HCT116 (cell line): ENCODE measurements around the gene PRXL2A. TPM values are rescaled to one million over a fixed set of nuclear protein-coding genes. Genes with fewer than 3 reads are reported as not detected.

ENCODE experiments used
- ATAC-seq: fragments of 200-7000 bp; cut with Tn5 transposase; 2 replicates; pipeline ENCODE4 v1.9.1; 2020; ENCODE audit warnings: mild to moderate bottlenecking, moderate library complexity
- BruUV-seq: library from RNA; stranded (reverse); fragments of 400-500 nt; replicated peaks from 2 replicates; lab custom pipeline; 2021; lab: Mats Ljungman, UMichigan
- CTCF ChIA-PET: fragments of 300-600 bp; sonication (Branson Sonifier 250); formaldehyde crosslinking; loops from one replicate; lab custom pipeline; 2021; ENCODE audit warnings: antibody characterized with exemption; lab: Charles Lee
- POLR2A ChIA-PET: fragments of 300-600, 350-600 bp; sonication (Branson Sonifier 250); formaldehyde crosslinking; loops from one replicate; lab custom pipeline; 2021; ENCODE audit warnings: antibody characterized with exemption; lab: Charles Lee
- RAD21 ChIA-PET, 2 experiments: fragments of 300-600 bp; sonication (Branson Sonifier 250); formaldehyde crosslinking; loops; one replicate each; lab custom pipeline; 2023; ENCODE audit warnings: low total read pairs in 2 of 2; ENCODE audit not compliant: uncharacterized antibody in 2 of 2, unreplicated experiment in 2 of 2, low non-redundant PET in 1 of 2; lab: Charles Lee
- DNase-seq: peaks from one replicate; pipeline ENCODE4 v3.0.0-alpha.2; 2010; ENCODE audit warnings: low read depth, low spot score
- H2AFZ ChIP-seq: fragments of 200-600 bp; shearing (Covaris generic), sonication (generic); 2 replicates; pipeline ENCODE4 v1.6.1; 2017; ENCODE audit warnings: low read depth, mixed run types, mixed read lengths, antibody characterized with exemption, low read length; ENCODE audit not compliant: poor library complexity, severe bottlenecking
- H3K27ac ChIP-seq: 2 replicates; pipeline ENCODE4 v1.5.1; 2012; ENCODE audit warnings: low read depth, low read length
- H3K27me3 ChIP-seq: fragments of 200-600 bp; sonication (generic); 2 replicates; pipeline ENCODE4 v1.6.1; 2016; ENCODE audit warnings: mixed run types, low read length, mixed read lengths; ENCODE audit not compliant: insufficient read depth
- H3K36me3 ChIP-seq, 2 experiments: fragments of 200-500 bp in 1 of 2; fragments of 200-600 bp in 1 of 2; sonication (Bioruptor generic) in 1 of 2; sonication (generic) in 1 of 2; 2 replicates each; pipeline versions ENCODE4 v1.5.1 to v1.6.1; 2014 to 2016; ENCODE audit warnings: low read length in 2 of 2, inconsistent platforms in 1 of 2, mixed read lengths in 1 of 2, mixed run types in 1 of 2; ENCODE audit not compliant: insufficient read depth in 2 of 2, control insufficient read depth in 1 of 2
- H3K4me1 ChIP-seq, 2 experiments: fragments of 200-600 bp in 1 of 2; sonication (generic) in 1 of 2; 2 replicates each; pipeline versions ENCODE4 v1.5.1 to v1.6.1; 2012 to 2017; ENCODE audit warnings: low read length in 2 of 2, inconsistent platforms in 1 of 2, mild to moderate bottlenecking in 1 of 2, mixed read lengths in 1 of 2, mixed run types in 1 of 2, moderate library complexity in 1 of 2; ENCODE audit not compliant: insufficient read depth in 2 of 2, control insufficient read depth in 1 of 2
- H3K4me2 ChIP-seq: fragments of 200-600 bp; sonication (generic); 2 replicates; pipeline ENCODE4 v1.6.1; 2017; ENCODE audit warnings: mixed run types, low read length, mixed read lengths
- H3K4me3 ChIP-seq, 2 experiments: fragments of 200-600 bp in 1 of 2; sonication (generic) in 1 of 2; replicated peaks in 1 of 2; 2 replicates each; pipeline ENCODE4 v1.5.1; 2011 to 2016; ENCODE audit warnings: low read length in 2 of 2, control low read depth in 1 of 2, low read depth in 1 of 2, mild to moderate bottlenecking in 1 of 2, mixed read lengths in 1 of 2, mixed run types in 1 of 2
- H3K79me2 ChIP-seq: fragments of 200-600 bp; sonication (generic); 2 replicates; pipeline ENCODE4 v1.6.1; 2017; ENCODE audit warnings: mild to moderate bottlenecking, mixed run types, low read length, moderate library complexity, mixed read lengths; ENCODE audit not compliant: insufficient read depth
- H3K9ac ChIP-seq: fragments of 200-600 bp; sonication (generic); 2 replicates; pipeline ENCODE4 v1.6.1; 2016; ENCODE audit warnings: low read length, mixed read lengths
- H3K9me2 ChIP-seq: fragments of 200-600 bp; sonication (generic), shearing (Covaris generic); 2 replicates; pipeline ENCODE4 v1.6.1; 2017; ENCODE audit warnings: mixed run types, mild to moderate bottlenecking, moderate library complexity; ENCODE audit not compliant: insufficient read depth
- H3K9me3 ChIP-seq, 2 experiments: fragments of 200-500 bp in 1 of 2; fragments of 200-600 bp in 1 of 2; sonication (Bioruptor generic) in 1 of 2; sonication (generic) in 1 of 2; 2 replicates each; pipeline ENCODE4 v1.6.1; 2014 to 2017; ENCODE audit warnings: low read length in 2 of 2, mixed read lengths in 2 of 2, inconsistent platforms in 1 of 2, low read depth in 1 of 2, mild to moderate bottlenecking in 1 of 2, mixed run types in 1 of 2, moderate library complexity in 1 of 2; ENCODE audit not compliant: control insufficient read depth in 1 of 2, insufficient read depth in 1 of 2
- H4K20me1 ChIP-seq: fragments of 200-600 bp; sonication (generic), shearing (Covaris generic); 2 replicates; pipeline ENCODE4 v1.6.1; 2017; ENCODE audit warnings: mixed run types, mild to moderate bottlenecking, moderate library complexity; ENCODE audit not compliant: insufficient read depth
- ATF3 ChIP-seq: IDR thresholded peaks from 2 replicates; pipeline ENCODE4 v1.6.1; 2012
- CBX3 ChIP-seq: IDR thresholded peaks from 2 replicates; pipeline ENCODE4 v1.6.1; 2012; ENCODE audit warnings: low read depth
- CEBPB ChIP-seq: IDR thresholded peaks from 2 replicates; pipeline ENCODE4 v1.6.1; 2012; ENCODE audit warnings: low read depth
- CTCF ChIP-seq, 3 experiments: fragments of 200-600 bp in 1 of 3; sonication (generic) in 1 of 3; IDR thresholded peaks in 2 of 3; conservative IDR thresholded peaks in 1 of 3; 2 replicates each; pipeline ENCODE4 v1.5.1; 2012 to 2017; ENCODE audit warnings: low read depth in 2 of 3, low read length in 2 of 3, antibody characterized with exemption in 1 of 3, borderline replicate concordance in 1 of 3, control low read depth in 1 of 3, mild to moderate bottlenecking in 1 of 3, mixed read lengths in 1 of 3, mixed run types in 1 of 3, moderate library complexity in 1 of 3; ENCODE audit not compliant: insufficient read depth in 1 of 3
- EZH2phosphoT487 ChIP-seq: fragments of 200-600 bp; IDR thresholded peaks from 2 replicates; pipeline ENCODE4 v1.6.1; 2018; ENCODE audit warnings: antibody characterized with exemption, borderline replicate concordance
- MAX ChIP-seq: IDR thresholded peaks from 2 replicates; pipeline ENCODE4 v1.6.1; 2012
- SIN3A ChIP-seq: IDR thresholded peaks from 2 replicates; pipeline ENCODE4 v1.6.1; 2012; ENCODE audit warnings: low read depth
- SRF ChIP-seq: IDR thresholded peaks from 2 replicates; pipeline ENCODE4 v1.6.1; 2012; ENCODE audit warnings: low read depth
- ZFX ChIP-seq: fragments of 450-650 bp; IDR thresholded peaks from 2 replicates; pipeline ENCODE4 v1.6.1; 2017
- ZNF274 ChIP-seq: fragments of 200-500 bp; sonication (Bioruptor generic); IDR thresholded peaks from 2 replicates; pipeline ENCODE4 v1.6.1; 2014; ENCODE audit warnings: mild to moderate bottlenecking, low read depth, low read length, inconsistent platforms
- intact Hi-C: fragments of 100-400 bp; cut with micrococcal nuclease; formaldehyde crosslinking; loops from 2 replicates; pipeline ENCODE4 v1.10.0; 2022
- total RNA-seq: library from RNA; stranded (reverse); gene quantifications from one replicate; pipeline ENCODE4 v1.2.1, GENCODE V29; 2021; ENCODE audit not compliant: unreplicated experiment

The PRXL2A gene
- total RNA-seq, 1 experiment from 2014 or later, result 4.9 TPM

GRCh38 chr10:80447436-80448190, 39.3 kb downstream of the PRXL2A start:
- no peak for TF ChIP-seq CTCF (IDR thresholded peaks at IDR 0.05 in 2 of 3, conservative IDR thresholded peaks at IDR 0.05 in 1 of 3; ENCODE audit: borderline replicate concordance in 1 of 3, insufficient read depth in 1 of 3, low read depth in 2 of 3, low read length in 2 of 3)
- no peak for TF ChIP-seq SRF
- no peak for TF ChIP-seq CBX3
- no peak for TF ChIP-seq MAX
- no peak for TF ChIP-seq ZNF274
- TF ChIP-seq CEBPB, result no peak
- no peak for TF ChIP-seq EZH2phosphoT487
- TF ChIP-seq ATF3, result no peak
- no peak for TF ChIP-seq ZFX
- no peak for TF ChIP-seq SIN3A
- TF ChIP-seq, all 23 proteins: peak for 0
- H3K9me2 ChIP-seq, result no peaks in the 10 kb centered on the region
- ATAC-seq (no peak), DNase-seq (no peak)
- H2AFZ ChIP-seq, result no peak overlapping the region
- intact Hi-C loops, result loop anchor here (10.0 kb wide), 1 partner anchor 247 kb away; no protein-coding TSS in a partner anchor
- no TSS peak for BruUV-seq
- no peak overlapping the region for H3K4me2 ChIP-seq
- H3K27ac ChIP-seq, result no peak overlapping the region
- H3K4me1 ChIP-seq, result peaks cover 0 to 18% of the 10 kb centered on the region in 2 experiments; a peak in 2 of 4 replicates
- H3K36me3 ChIP-seq, result no peaks in the 10 kb centered on the region
- ChIA-PET CTCF (interaction anchor here (3.6 kb wide), 1 partner anchor 57 kb away, joined by 20 read pairs; no protein-coding TSS in a partner anchor), POLR2A (no interaction called here), RAD21 (no interaction called here)
- no peaks in the 10 kb centered on the region for H3K27me3 ChIP-seq
- peaks cover 0 to 5% of the 10 kb centered on the region in 2 experiments; a peak in 1 of 4 replicates for H3K9me3 ChIP-seq
- H3K9ac ChIP-seq, result no peak overlapping the region
- no peaks in the 10 kb centered on the region for H3K79me2 ChIP-seq
- H3K4me3 ChIP-seq, result no peak overlapping the region
- H4K20me1 ChIP-seq, result no peaks in the 10 kb centered on the region
